Measurements from ENCODE around the gene ABHD14A.
"Not testable (repeated sequence)": the region's sequence is repeated elsewhere in the genome, so short reads cannot be mapped to it uniquely, and the experiment has no call there.

The ABHD14A gene

GRCh38 chr3:51988286-51989146, 13.7 kb downstream of the ABHD14A start:
- no peak overlapping the region for H3K27ac ChIP-seq (ENCODE audit: low read length)
- H3K4me2 ChIP-seq (ENCODE audit: low read depth, low read length): no peak overlapping the region
- H3K27me3 ChIP-seq (replicated peaks; ENCODE audit: insufficient read depth, low read length): no peaks in the 10 kb centered on the region
- no peak overlapping the region for H2AFZ ChIP-seq (ENCODE audit: low read length)
- peaks cover 10% of the 10 kb centered on the region for H3K79me2 ChIP-seq (ENCODE audit: low read length)
- H3K9ac ChIP-seq (ENCODE audit: low read length): no peak overlapping the region
- TF ChIP-seq EZH2phosphoT487 (IDR thresholded peaks at IDR 0.05; ENCODE audit: low read length) (no peak), CTCF (IDR thresholded peaks at IDR 0.05; ENCODE audit: low read length) (no peak), EZH2 (optimal IDR thresholded peaks at IDR 0.05; ENCODE audit: low read depth, low read length) (no peak)
- no peak for DNase-seq
- H3K4me3 ChIP-seq (ENCODE audit: low read length): no peak overlapping the region
- H3K4me1 ChIP-seq (ENCODE audit: low read length): no peaks in the 10 kb centered on the region
- H3K9me3 ChIP-seq (replicated peaks; ENCODE audit: insufficient read depth, low read length): no peaks in the 10 kb centered on the region
- no peaks in the 10 kb centered on the region for H3K9me2 ChIP-seq (replicated peaks; ENCODE audit: insufficient read depth, low read length)
- no peaks in the 10 kb centered on the region for H3K36me3 ChIP-seq (replicated peaks; ENCODE audit: insufficient read depth, low read length)
- peaks cover 28% of the 10 kb centered on the region; the same call in 1 of the 2 replicates for H3F3A ChIP-seq (ENCODE audit: insufficient read depth, low read length)
- no peaks in the 10 kb centered on the region for H4K20me1 ChIP-seq (ENCODE audit: insufficient read depth, low read length)

GRCh38 chr3:51990501-51990971, 15.7 kb downstream of the ABHD14A start:
- DNase-seq; H3K4me3 ChIP-seq (ENCODE audit: low read length); H3K9me2 ChIP-seq (replicated peaks; ENCODE audit: insufficient read depth, low read length); H4K20me1 ChIP-seq (ENCODE audit: insufficient read depth, low read length); H3K9me3 ChIP-seq (replicated peaks; ENCODE audit: insufficient read depth, low read length); H3K27me3 ChIP-seq (replicated peaks; ENCODE audit: insufficient read depth, low read length); H3K4me2 ChIP-seq (ENCODE audit: low read depth, low read length); H3K9ac ChIP-seq (ENCODE audit: low read length); H3K36me3 ChIP-seq (replicated peaks; ENCODE audit: insufficient read depth, low read length); H2AFZ ChIP-seq (ENCODE audit: low read length); H3K27ac ChIP-seq (ENCODE audit: low read length); H3K4me1 ChIP-seq (ENCODE audit: low read length): not testable (repeated sequence)
- Histone ChIP-seq H3F3A (ENCODE audit: insufficient read depth, low read length) (peaks cover 37% of the 10 kb centered on the region), H3K79me2 (ENCODE audit: low read length) (peaks cover 28% of the 10 kb centered on the region)

GRCh38 chr3:51992017-51992682, 17.3 kb downstream of the ABHD14A start:
- Histone ChIP-seq H3K36me3 (replicated peaks; ENCODE audit: insufficient read depth, low read length) (peaks cover 10% of the 10 kb centered on the region; the same call in 1 of the 2 replicates), H3K4me2 (ENCODE audit: low read depth, low read length) (no peak overlapping the region), H3K79me2 (ENCODE audit: low read length) (peaks cover 30% of the 10 kb centered on the region), H3K4me1 (ENCODE audit: low read length) (peaks cover 8% of the 10 kb centered on the region), H3K4me3 (ENCODE audit: low read length) (no peak overlapping the region), H3K9ac (ENCODE audit: low read length) (no peak overlapping the region), H3F3A (ENCODE audit: insufficient read depth, low read length) (peaks cover 37% of the 10 kb centered on the region), H3K27me3 (replicated peaks; ENCODE audit: insufficient read depth, low read length) (no peaks in the 10 kb centered on the region), H4K20me1 (ENCODE audit: insufficient read depth, low read length) (no peaks in the 10 kb centered on the region), H3K9me2 (replicated peaks; ENCODE audit: insufficient read depth, low read length) (no peaks in the 10 kb centered on the region), H2AFZ (ENCODE audit: low read length) (no peak overlapping the region), H3K9me3 (replicated peaks; ENCODE audit: insufficient read depth, low read length) (no peaks in the 10 kb centered on the region), H3K27ac (ENCODE audit: low read length) (no peak overlapping the region)
- TF ChIP-seq CTCF (IDR thresholded peaks at IDR 0.05; ENCODE audit: low read length) (no peak), EZH2 (optimal IDR thresholded peaks at IDR 0.05; ENCODE audit: low read depth, low read length) (no peak), EZH2phosphoT487 (IDR thresholded peaks at IDR 0.05; ENCODE audit: low read length) (no peak)
- no peak for DNase-seq

- H3K27ac ChIP-seq (ENCODE audit: low read length); H2AFZ ChIP-seq (ENCODE audit: low read length); H3K9ac ChIP-seq (ENCODE audit: low read length); DNase-seq; H3K27me3 ChIP-seq (replicated peaks; ENCODE audit: insufficient read depth, low read length); H3K4me1 ChIP-seq (ENCODE audit: low read length); H3K9me3 ChIP-seq (replicated peaks; ENCODE audit: insufficient read depth, low read length); H3K36me3 ChIP-seq (replicated peaks; ENCODE audit: insufficient read depth, low read length); H4K20me1 ChIP-seq (ENCODE audit: insufficient read depth, low read length); H3K4me3 ChIP-seq (ENCODE audit: low read length); H3K9me2 ChIP-seq (replicated peaks; ENCODE audit: insufficient read depth, low read length); H3K4me2 ChIP-seq (ENCODE audit: low read depth, low read length): not testable (repeated sequence)
- H3F3A ChIP-seq (ENCODE audit: insufficient read depth, low read length): peaks cover 37% of the 10 kb centered on the region
- H3K79me2 ChIP-seq (ENCODE audit: low read length): peaks cover 30% of the 10 kb centered on the region
Measured at GRCh38 chr3:51993657-51994056, 18.8 kb downstream of the ABHD14A start.

All from MM.1S (cell line).